Right hindlimb (tissue), 1 donor: Measurements from ENCODE around the gene HIVEP1.
"Not testable (repeated sequence)": the region's sequence is repeated elsewhere in the genome, so short reads cannot be mapped to it uniquely, and the experiment has no call there.

Experiments
- DNase-seq: peaks from one replicate; pipeline ENCODE4 v3.0.0-alpha.2; 2018

HIVEP1 gene

GRCh38 chr6:12126051-12126450 is 113.9 kb downstream of the HIVEP1 start:
- no peak for DNase-seq

GRCh38 chr6:12129523-12129922 is 117.4 kb downstream of the HIVEP1 start:
- no peak for DNase-seq

- no peak for DNase-seq
Measured at GRCh38 chr6:12132351-12133222, 120.5 kb downstream of the HIVEP1 start.

GRCh38 chr6:12134581-12134980 is 122.5 kb downstream of the HIVEP1 start:
- DNase-seq: no peak

- DNase-seq: no peak
Measured at GRCh38 chr6:12134991-12135390, 122.9 kb downstream of the HIVEP1 start.

- no peak for DNase-seq
Measured at GRCh38 chr6:12136905-12137304, 124.8 kb downstream of the HIVEP1 start.

- DNase-seq: no peak
Measured at GRCh38 chr6:12137480-12137879, 125.4 kb downstream of the HIVEP1 start.

GRCh38 chr6:12138381-12138780 is 126.3 kb downstream of the HIVEP1 start:
- no peak for DNase-seq

- DNase-seq: no peak
Measured at GRCh38 chr6:12138936-12139335, 126.8 kb downstream of the HIVEP1 start.

GRCh38 chr6:12147557-12148316 is 135.6 kb downstream of the HIVEP1 start:
- DNase-seq: no peak

GRCh38 chr6:12148317-12148801 is 136.2 kb downstream of the HIVEP1 start:
- DNase-seq: no peak

- no peak for DNase-seq
Measured at GRCh38 chr6:12148841-12149240, 136.7 kb downstream of the HIVEP1 start.

- no peak for DNase-seq
Measured at GRCh38 chr6:12149944-12150510, 137.9 kb downstream of the HIVEP1 start.

GRCh38 chr6:12150812-12151432 is 138.8 kb downstream of the HIVEP1 start:
- no peak for DNase-seq

- DNase-seq: no peak
Measured at GRCh38 chr6:12151433-12151820, 139.3 kb downstream of the HIVEP1 start.

GRCh38 chr6:12152023-12152970 is 140.2 kb downstream of the HIVEP1 start:
- DNase-seq: no peak

- not testable (repeated sequence) for DNase-seq
Measured at GRCh38 chr6:12155769-12156168, 143.7 kb downstream of the HIVEP1 start.

GRCh38 chr6:12158686-12159415 is 146.7 kb downstream of the HIVEP1 start:
- DNase-seq: no peak

GRCh38 chr6:12160326-12160725 is 148.2 kb downstream of the HIVEP1 start:
- no peak for DNase-seq

GRCh38 chr6:12162213-12162612 is 150.1 kb downstream of the HIVEP1 start:
- no peak for DNase-seq

GRCh38 chr6:12163149-12163548 is 151.0 kb downstream of the HIVEP1 start:
- DNase-seq: no peak
